ENCODE results near the gene SPNS2.

DNA sequence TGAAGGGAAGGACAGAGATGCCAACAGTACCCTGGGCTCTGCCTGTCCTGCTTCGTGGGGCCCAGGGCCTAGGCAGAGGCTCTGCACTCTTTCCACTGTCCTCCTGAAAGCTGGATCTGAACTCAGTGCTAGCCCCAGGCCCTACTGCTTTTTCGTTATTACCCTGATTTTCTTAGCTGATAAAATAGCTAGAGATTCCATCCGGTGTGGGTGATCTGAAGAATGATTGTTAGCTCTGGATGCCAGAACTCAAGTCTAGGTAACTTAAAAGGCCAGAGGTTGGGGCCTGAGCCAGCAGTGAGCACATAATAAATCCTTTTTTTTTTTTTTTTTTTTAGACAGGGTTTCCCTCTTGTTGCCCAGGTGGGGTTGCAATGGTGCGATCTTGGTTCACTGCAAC, 58.3 kb downstream of the SPNS2 start:
- TF ChIP-seq, protein P1, sequence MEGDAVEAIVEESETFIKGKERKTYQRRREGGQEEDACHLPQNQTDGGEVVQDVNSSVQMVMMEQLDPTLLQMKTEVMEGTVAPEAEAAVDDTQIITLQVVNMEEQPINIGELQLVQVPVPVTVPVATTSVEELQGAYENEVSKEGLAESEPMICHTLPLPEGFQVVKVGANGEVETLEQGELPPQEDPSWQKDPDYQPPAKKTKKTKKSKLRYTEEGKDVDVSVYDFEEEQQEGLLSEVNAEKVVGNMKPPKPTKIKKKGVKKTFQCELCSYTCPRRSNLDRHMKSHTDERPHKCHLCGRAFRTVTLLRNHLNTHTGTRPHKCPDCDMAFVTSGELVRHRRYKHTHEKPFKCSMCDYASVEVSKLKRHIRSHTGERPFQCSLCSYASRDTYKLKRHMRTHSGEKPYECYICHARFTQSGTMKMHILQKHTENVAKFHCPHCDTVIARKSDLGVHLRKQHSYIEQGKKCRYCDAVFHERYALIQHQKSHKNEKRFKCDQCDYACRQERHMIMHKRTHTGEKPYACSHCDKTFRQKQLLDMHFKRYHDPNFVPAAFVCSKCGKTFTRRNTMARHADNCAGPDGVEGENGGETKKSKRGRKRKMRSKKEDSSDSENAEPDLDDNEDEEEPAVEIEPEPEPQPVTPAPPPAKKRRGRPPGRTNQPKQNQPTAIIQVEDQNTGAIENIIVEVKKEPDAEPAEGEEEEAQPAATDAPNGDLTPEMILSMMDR (IDR thresholded peaks at IDR 0.05; ENCODE audit: control extremely low read depth in 1 of 3, insufficient read depth in 1 of 3, low read depth in 1 of 3, low read length in 3 of 3): no peak
- TF ChIP-seq POU5F1 (IDR thresholded peaks at IDR 0.05; ENCODE audit: low read depth, low read length) (no peak), CHD1 (IDR thresholded peaks at IDR 0.05; ENCODE audit: low read depth, low read length) (no peak)
